Loucy (cell line): ENCODE data around the gene SDK2.

Experiments
- H2AFZ ChIP-seq: fragments of 200-600 bp; sonication (generic); 2 replicates; pipeline ENCODE4 v1.6.0; 2016; ENCODE audit warnings: antibody characterized with exemption, mild to moderate bottlenecking, low read length, moderate library complexity
- H3F3A ChIP-seq: fragments of 200-600 bp; 2 replicates; pipeline ENCODE4 v1.6.0; 2016; ENCODE audit warnings: antibody characterized with exemption, low read depth, mild to moderate bottlenecking
- H3K27me3 ChIP-seq: fragments of 200-600 bp; sonication (generic); 2 replicates; pipeline ENCODE4 v1.6.1; 2014; ENCODE audit warnings: low read length, mild to moderate bottlenecking; ENCODE audit not compliant: insufficient read depth, poor library complexity, severe bottlenecking
- H3K36me3 ChIP-seq: fragments of 200-600 bp; sonication (generic); 2 replicates; pipeline ENCODE4 v1.6.1; 2016; ENCODE audit warnings: low read length; ENCODE audit not compliant: insufficient read depth
- H3K4me1 ChIP-seq: fragments of 200-600 bp; sonication (generic); 2 replicates; pipeline ENCODE4 v1.5.1; 2014; ENCODE audit warnings: low read length, mild to moderate bottlenecking; ENCODE audit not compliant: insufficient read depth, poor library complexity, severe bottlenecking
- H3K4me2 ChIP-seq: fragments of 200-600 bp; sonication (generic); 2 replicates; pipeline ENCODE4 v1.6.0; 2014; ENCODE audit warnings: antibody characterized with exemption, low read length, low read depth, mild to moderate bottlenecking; ENCODE audit not compliant: poor library complexity, severe bottlenecking
- H3K4me3 ChIP-seq: fragments of 200-600 bp; sonication (generic); 2 replicates; pipeline ENCODE4 v1.5.1; 2014; ENCODE audit warnings: low read length, mild to moderate bottlenecking, mixed read lengths; ENCODE audit not compliant: poor library complexity, severe bottlenecking
- H3K79me2 ChIP-seq: fragments of 200-600 bp; sonication (generic); 2 replicates; pipeline ENCODE4 v1.6.1; 2014; ENCODE audit warnings: low read length; ENCODE audit not compliant: insufficient read depth
- H3K9ac ChIP-seq: fragments of 200-600 bp; sonication (generic); 2 replicates; pipeline ENCODE4 v1.6.0; 2014; ENCODE audit warnings: mild to moderate bottlenecking, low read depth, low read length, moderate library complexity; ENCODE audit not compliant: poor library complexity, severe bottlenecking
- H3K9me2 ChIP-seq: fragments of 200-600 bp; sonication (generic); replicated peaks from 2 replicates; pipeline ENCODE4 v1.6.1; 2016; ENCODE audit warnings: low read depth, low read length, mixed read lengths
- H3K9me3 ChIP-seq: fragments of 200-600 bp; sonication (generic); 2 replicates; pipeline ENCODE4 v1.6.1; 2014; ENCODE audit warnings: mild to moderate bottlenecking, antibody characterized with exemption, low read length, low read depth; ENCODE audit not compliant: insufficient read depth
- H4K20me1 ChIP-seq: fragments of 200-600 bp; sonication (generic); 2 replicates; pipeline ENCODE4 v1.6.0; 2014; ENCODE audit warnings: antibody characterized with exemption, low read length, mild to moderate bottlenecking; ENCODE audit not compliant: insufficient read depth, poor library complexity, severe bottlenecking
- EZH2phosphoT487 ChIP-seq: fragments of 200-600 bp; IDR thresholded peaks from 2 replicates; pipeline ENCODE4 v1.6.1; 2018; ENCODE audit warnings: antibody characterized with exemption, mild to moderate bottlenecking, moderate library complexity, borderline replicate concordance
- TF ChIP-seq, protein P1 (sequence below): fragments of 200-600 bp; sonication (generic); conservative IDR thresholded peaks from 2 replicates; pipeline ENCODE4 v1.5.1; 2014; ENCODE audit warnings: mild to moderate bottlenecking, antibody characterized with exemption, low read length

Gene SDK2

DNA sequence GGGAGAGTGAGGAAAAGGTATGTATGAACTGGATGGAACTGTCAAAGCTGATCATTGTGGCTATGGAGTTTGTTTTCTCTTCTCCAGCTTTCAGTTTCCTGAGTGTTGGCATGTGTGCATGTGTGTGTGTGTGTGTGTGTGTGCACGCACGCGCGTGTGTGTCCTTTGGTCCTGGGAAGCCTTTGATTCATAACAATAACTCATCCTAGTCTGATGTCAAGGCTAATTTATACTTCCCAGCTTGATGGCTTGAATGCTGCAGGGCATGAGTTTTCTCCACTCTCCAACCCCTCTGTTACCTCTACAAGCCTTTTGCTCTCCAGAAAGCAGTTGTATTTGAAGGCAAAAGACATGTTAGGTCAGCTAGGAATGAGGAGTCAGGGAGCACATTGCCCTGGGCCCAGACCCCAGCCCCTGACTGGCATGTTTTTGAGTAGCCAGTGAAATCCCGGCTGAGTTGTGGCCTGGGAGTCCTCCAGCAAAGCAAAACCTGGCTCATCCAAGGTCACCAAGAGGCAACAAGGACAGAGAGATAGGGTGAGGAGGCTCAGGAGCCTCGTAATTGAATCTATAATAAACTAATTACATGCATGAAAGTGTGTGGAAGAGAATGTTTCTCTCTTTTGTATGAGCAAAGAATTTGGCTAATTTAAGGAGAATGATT lies 323.5 kb downstream of the SDK2 start:
- no peaks in the 10 kb centered on the region for H3K9me2 ChIP-seq
- no peaks in the 10 kb centered on the region for H3K27me3 ChIP-seq
- no peak overlapping the region for H3K9ac ChIP-seq
- H4K20me1 ChIP-seq = no peaks in the 10 kb centered on the region
- no peaks in the 10 kb centered on the region for H3K9me3 ChIP-seq
- TF ChIP-seq EZH2phosphoT487 = no peak
- TF ChIP-seq, protein P1, sequence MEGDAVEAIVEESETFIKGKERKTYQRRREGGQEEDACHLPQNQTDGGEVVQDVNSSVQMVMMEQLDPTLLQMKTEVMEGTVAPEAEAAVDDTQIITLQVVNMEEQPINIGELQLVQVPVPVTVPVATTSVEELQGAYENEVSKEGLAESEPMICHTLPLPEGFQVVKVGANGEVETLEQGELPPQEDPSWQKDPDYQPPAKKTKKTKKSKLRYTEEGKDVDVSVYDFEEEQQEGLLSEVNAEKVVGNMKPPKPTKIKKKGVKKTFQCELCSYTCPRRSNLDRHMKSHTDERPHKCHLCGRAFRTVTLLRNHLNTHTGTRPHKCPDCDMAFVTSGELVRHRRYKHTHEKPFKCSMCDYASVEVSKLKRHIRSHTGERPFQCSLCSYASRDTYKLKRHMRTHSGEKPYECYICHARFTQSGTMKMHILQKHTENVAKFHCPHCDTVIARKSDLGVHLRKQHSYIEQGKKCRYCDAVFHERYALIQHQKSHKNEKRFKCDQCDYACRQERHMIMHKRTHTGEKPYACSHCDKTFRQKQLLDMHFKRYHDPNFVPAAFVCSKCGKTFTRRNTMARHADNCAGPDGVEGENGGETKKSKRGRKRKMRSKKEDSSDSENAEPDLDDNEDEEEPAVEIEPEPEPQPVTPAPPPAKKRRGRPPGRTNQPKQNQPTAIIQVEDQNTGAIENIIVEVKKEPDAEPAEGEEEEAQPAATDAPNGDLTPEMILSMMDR = no peak
- H2AFZ ChIP-seq = no peak overlapping the region
- no peaks in the 10 kb centered on the region for H3K79me2 ChIP-seq
- no peaks in the 10 kb centered on the region for H3K4me1 ChIP-seq
- no peaks in the 10 kb centered on the region for H3F3A ChIP-seq
- H3K36me3 ChIP-seq = no peaks in the 10 kb centered on the region
- no peak overlapping the region for H3K4me3 ChIP-seq
- no peak overlapping the region for H3K4me2 ChIP-seq

DNA sequence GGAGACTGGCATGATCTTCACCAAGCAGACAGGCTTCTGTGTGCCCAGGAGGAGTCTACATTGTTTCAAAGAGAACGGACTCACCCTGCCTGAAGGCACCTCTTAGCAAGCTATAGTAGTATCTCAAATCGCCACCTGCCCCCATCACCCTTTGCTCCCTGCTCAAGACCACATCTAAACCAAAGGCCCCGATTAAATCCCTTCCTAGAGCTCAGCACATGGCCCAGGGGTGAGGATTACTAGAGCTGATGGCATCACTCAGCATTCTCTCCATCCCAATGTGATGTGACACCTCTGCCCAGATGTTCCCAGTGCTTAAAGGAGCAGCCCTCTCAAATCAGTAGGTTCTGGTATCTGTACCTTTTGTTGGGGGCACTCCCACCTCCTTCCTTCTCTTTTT lies 324.5 kb downstream of the SDK2 start:
- no peaks in the 10 kb centered on the region for H3K27me3 ChIP-seq
- H4K20me1 ChIP-seq = no peaks in the 10 kb centered on the region
- H3K4me2 ChIP-seq = no peak overlapping the region
- no peaks in the 10 kb centered on the region for H3K9me3 ChIP-seq
- H3K9me2 ChIP-seq = no peaks in the 10 kb centered on the region
- TF ChIP-seq, protein P1 = no peak
- TF ChIP-seq EZH2phosphoT487 = no peak
- no peaks in the 10 kb centered on the region for H3F3A ChIP-seq
- H3K4me1 ChIP-seq = no peaks in the 10 kb centered on the region
- H3K36me3 ChIP-seq = no peaks in the 10 kb centered on the region
- H3K79me2 ChIP-seq = no peaks in the 10 kb centered on the region
- H3K4me3 ChIP-seq = no peak overlapping the region
- H3K9ac ChIP-seq = no peak overlapping the region
- H2AFZ ChIP-seq = no peak overlapping the region

DNA sequence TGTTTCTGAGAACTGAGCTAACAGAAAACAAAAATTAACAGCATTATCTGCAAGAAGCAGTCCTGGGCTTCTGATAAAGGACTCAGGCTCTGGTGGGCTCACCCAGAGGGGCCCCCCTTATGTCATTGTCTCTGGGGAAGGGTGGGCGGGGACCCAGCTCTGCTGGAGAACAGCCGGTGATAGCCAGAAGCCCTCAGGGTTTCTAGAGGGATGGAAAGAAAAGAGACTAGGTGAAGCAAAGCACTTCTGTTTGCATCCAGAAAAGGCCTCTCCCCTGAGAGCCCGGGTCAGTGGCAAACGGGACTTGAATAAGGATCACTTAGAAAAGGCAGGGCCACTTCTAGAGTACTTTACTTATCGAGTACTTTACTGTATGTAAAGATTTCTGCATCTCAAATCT lies 325.4 kb downstream of the SDK2 start:
- Histone ChIP-seq H3K9me2 (no peaks in the 10 kb centered on the region), H4K20me1 (no peaks in the 10 kb centered on the region), H3K9ac (no peak overlapping the region), H3K27me3 (no peaks in the 10 kb centered on the region), H3K4me2 (no peak overlapping the region), H3K4me1 (no peaks in the 10 kb centered on the region), H3K36me3 (no peaks in the 10 kb centered on the region), H2AFZ (no peak overlapping the region), H3K4me3 (no peak overlapping the region), H3F3A (no peaks in the 10 kb centered on the region), H3K9me3 (no peaks in the 10 kb centered on the region), H3K79me2 (no peaks in the 10 kb centered on the region)
- no peak for TF ChIP-seq EZH2phosphoT487

DNA sequence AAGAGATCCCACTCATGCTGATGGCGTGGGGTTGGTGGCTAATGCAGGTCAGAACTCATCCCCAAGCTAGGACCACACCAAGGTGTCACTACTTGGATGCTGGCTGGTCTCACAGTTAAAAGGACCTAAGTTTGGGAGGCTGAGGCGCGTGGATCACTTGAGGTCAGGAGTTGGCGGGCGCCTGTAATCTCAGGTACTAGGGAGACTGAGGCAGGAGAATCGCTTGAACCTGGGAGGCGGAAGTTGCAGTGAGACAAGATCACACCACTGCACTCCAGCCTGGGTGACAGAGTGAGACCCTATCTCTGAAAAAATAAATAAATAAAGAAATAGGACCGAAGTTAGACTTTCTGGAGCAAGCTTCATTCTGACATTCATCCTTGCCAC lies 325.8 kb downstream of the SDK2 start:
- Histone ChIP-seq H3K4me3 (no peak overlapping the region), H2AFZ (no peak overlapping the region), H3K9me2 (no peaks in the 10 kb centered on the region), H3K9ac (no peak overlapping the region), H3F3A (no peaks in the 10 kb centered on the region), H4K20me1 (no peaks in the 10 kb centered on the region), H3K27me3 (no peaks in the 10 kb centered on the region), H3K79me2 (no peaks in the 10 kb centered on the region), H3K36me3 (no peaks in the 10 kb centered on the region), H3K9me3 (no peaks in the 10 kb centered on the region), H3K4me1 (no peaks in the 10 kb centered on the region), H3K4me2 (no peak overlapping the region)
- TF ChIP-seq, protein P1 = no peak
- no peak for TF ChIP-seq EZH2phosphoT487
